Panc1 (cell line): ENCODE results near the gene ZCCHC8. TPM values are rescaled to one million over a fixed set of nuclear protein-coding genes. Genes with fewer than 3 reads are reported as not detected.

Source experiments
- ATAC-seq: fragments of 200-7000 bp; cut with Tn5 transposase; 2 replicates; pipeline ENCODE4 v1.9.1; 2020; ENCODE audit warnings: mild to moderate bottlenecking, moderate library complexity
- BruUV-seq: library from RNA; stranded (reverse); fragments of 400-500 nt; replicated peaks from 2 replicates; lab custom pipeline; 2021; lab: Mats Ljungman, UMichigan
- CTCF ChIA-PET: fragments of 300-600 bp; sonication (Branson Sonifier 250); formaldehyde crosslinking; loops from one replicate; lab custom pipeline; 2022; ENCODE audit warnings: antibody characterized with exemption; lab: Charles Lee
- POLR2A ChIA-PET: fragments of 300-600 bp; sonication (Branson Sonifier 250); formaldehyde crosslinking; loops from one replicate; lab custom pipeline; 2022; ENCODE audit warnings: antibody characterized with exemption; lab: Charles Lee
- DNase-seq: peaks from one replicate; pipeline ENCODE4 v3.0.0-alpha.2; 2010; ENCODE audit warnings: low read depth, low spot score
- H3K27ac ChIP-seq: 2 replicates; pipeline ENCODE4 v1.5.1; 2011; ENCODE audit warnings: mild to moderate bottlenecking, low read length, inconsistent platforms
- H3K27me3 ChIP-seq: fragments of 200-500 bp; sonication (Bioruptor generic); 2 replicates; pipeline ENCODE4 v1.6.0; 2014; ENCODE audit warnings: low read length, inconsistent platforms; ENCODE audit not compliant: control insufficient read depth, insufficient read depth
- H3K36me3 ChIP-seq: fragments of 200-500 bp; sonication (Bioruptor generic); 2 replicates; pipeline ENCODE4 v1.5.1; 2014; ENCODE audit warnings: inconsistent platforms, mild to moderate bottlenecking, low read length, moderate library complexity; ENCODE audit not compliant: control insufficient read depth, insufficient read depth
- H3K4me1 ChIP-seq: 2 replicates; pipeline ENCODE4 v1.5.1; 2011; ENCODE audit warnings: inconsistent platforms, mild to moderate bottlenecking, low read length, moderate library complexity; ENCODE audit not compliant: control insufficient read depth, insufficient read depth
- H3K4me3 ChIP-seq, 2 experiments: 2 replicates each; pipeline ENCODE4 v1.5.1; 2011 to 2012; ENCODE audit warnings: low read depth in 2 of 2, low read length in 2 of 2, mild to moderate bottlenecking in 2 of 2, inconsistent platforms in 1 of 2, moderate library complexity in 1 of 2
- H3K9me3 ChIP-seq: fragments of 200-500 bp; sonication (Bioruptor generic); 2 replicates; pipeline ENCODE4 v1.5.1; 2014; ENCODE audit warnings: low read depth, mild to moderate bottlenecking, inconsistent platforms, low read length, moderate library complexity; ENCODE audit not compliant: control insufficient read depth, insufficient read depth
- CTCF ChIP-seq: fragments of 450-650 bp; IDR thresholded peaks from 2 replicates; pipeline ENCODE4 v1.5.1; 2017; ENCODE audit warnings: mild to moderate bottlenecking
- POLR2AphosphoS5 ChIP-seq: IDR thresholded peaks from 2 replicates; pipeline ENCODE4 v1.6.1; 2012; ENCODE audit warnings: mild to moderate bottlenecking, low read depth, low read length, moderate library complexity
- REST ChIP-seq, 2 experiments: IDR thresholded peaks; 2 replicates each; pipeline ENCODE4 v1.6.1; 2011 to 2012; ENCODE audit warnings: low read depth in 2 of 2, control low read depth in 1 of 2, low read length in 1 of 2, mild to moderate bottlenecking in 1 of 2, moderate library complexity in 1 of 2; ENCODE audit not compliant: insufficient read depth in 1 of 2
- SIN3A ChIP-seq: IDR thresholded peaks from 2 replicates; pipeline ENCODE4 v1.6.1; 2012; ENCODE audit warnings: low read depth, mild to moderate bottlenecking, low read length, moderate library complexity, borderline replicate concordance; ENCODE audit not compliant: insufficient read depth
- TCF7L2 ChIP-seq: IDR thresholded peaks from 2 replicates; pipeline ENCODE4 v1.6.1; 2011; ENCODE audit warnings: mild to moderate bottlenecking, low read depth, low read length, inconsistent platforms
- in situ Hi-C: cut with HindIII; loops from 2 replicates; pipeline ENCODE4 v1.10.0; 2016; ENCODE audit warnings: low sequenced_read_pairs, low pct_unique_long_range_greater_than_20kb
- intact Hi-C: fragments of 100-400 bp; cut with micrococcal nuclease; formaldehyde crosslinking; loops from one replicate; pipeline ENCODE4 v1.10.0; 2022; ENCODE audit not compliant: unreplicated experiment
- total RNA-seq: library from RNA; stranded (reverse); gene quantifications from one replicate; pipeline ENCODE4 v1.2.1, GENCODE V29; 2021; ENCODE audit not compliant: unreplicated experiment

Gene ZCCHC8
- total RNA-seq, 1 experiment from 2014 or later, result 32.5 TPM

- ATAC-seq (no peak), DNase-seq (no peak)
- no TSS peak for BruUV-seq
- H3K27me3 ChIP-seq, result no peaks in the 10 kb centered on the region
- H3K4me3 ChIP-seq, result no peak overlapping the region
- TF ChIP-seq CTCF (no peak), POLR2AphosphoS5 (no peak), REST (IDR thresholded peaks at IDR 0.05; ENCODE audit: insufficient read depth in 1 of 2, low read depth in 2 of 2, low read length in 1 of 2) (no peak), TCF7L2 (no peak), SIN3A (no peak)
- H3K36me3 ChIP-seq, result no peaks in the 10 kb centered on the region
- intact Hi-C loops, result no loop called here
- no peaks in the 10 kb centered on the region for H3K9me3 ChIP-seq
- CTCF ChIA-PET, result no interaction called here
- POLR2A ChIA-PET, result no interaction called here
- no peak overlapping the region for H3K27ac ChIP-seq
- peaks cover 3% of the 10 kb centered on the region; the same call in 1 of the 2 replicates for H3K4me1 ChIP-seq
- in situ Hi-C loops, result no loop called here
These were observed 46.0 kb downstream of the ZCCHC8 start for GRCh38 chr12:122454739-122455138.

GRCh38 chr12:122454250-122454721 is 46.4 kb downstream of the ZCCHC8 start:
- intact Hi-C loops, result no loop called here
- Histone ChIP-seq H3K4me1 (peaks cover 2% of the 10 kb centered on the region; the same call in 1 of the 2 replicates), H3K36me3 (no peaks in the 10 kb centered on the region), H3K27me3 (no peaks in the 10 kb centered on the region), H3K4me3 (no peak overlapping the region), H3K27ac (no peak overlapping the region), H3K9me3 (no peaks in the 10 kb centered on the region)
- ATAC-seq, result no peak
- no peak for DNase-seq
- TF ChIP-seq SIN3A (no peak), REST (IDR thresholded peaks at IDR 0.05; ENCODE audit: insufficient read depth in 1 of 2, low read depth in 2 of 2, low read length in 1 of 2) (no peak), POLR2AphosphoS5 (no peak), CTCF (no peak), TCF7L2 (no peak)
- ChIA-PET POLR2A (no interaction called here), CTCF (no interaction called here)
- no TSS peak for BruUV-seq
- in situ Hi-C loops, result no loop called here
